ENCODE results near the gene KCNN1.

- TF ChIP-seq POLR2AphosphoS5 (IDR thresholded peaks at IDR 0.05) = no peak
- no peak for TF ChIP-seq CTCF (IDR thresholded peaks at IDR 0.05)
These were observed 79.3 kb downstream of the KCNN1 start for GRCh38 chr19:18046059-18046718.
